Measurements from ENCODE around the gene GPR162. TPM values are rescaled to one million over a fixed set of nuclear protein-coding genes. Genes with fewer than 3 reads are reported as not detected.
A peak's percentile ranks its signal among the peaks of the same experiment; 100 is the strongest.

GPR162 gene, protein sequence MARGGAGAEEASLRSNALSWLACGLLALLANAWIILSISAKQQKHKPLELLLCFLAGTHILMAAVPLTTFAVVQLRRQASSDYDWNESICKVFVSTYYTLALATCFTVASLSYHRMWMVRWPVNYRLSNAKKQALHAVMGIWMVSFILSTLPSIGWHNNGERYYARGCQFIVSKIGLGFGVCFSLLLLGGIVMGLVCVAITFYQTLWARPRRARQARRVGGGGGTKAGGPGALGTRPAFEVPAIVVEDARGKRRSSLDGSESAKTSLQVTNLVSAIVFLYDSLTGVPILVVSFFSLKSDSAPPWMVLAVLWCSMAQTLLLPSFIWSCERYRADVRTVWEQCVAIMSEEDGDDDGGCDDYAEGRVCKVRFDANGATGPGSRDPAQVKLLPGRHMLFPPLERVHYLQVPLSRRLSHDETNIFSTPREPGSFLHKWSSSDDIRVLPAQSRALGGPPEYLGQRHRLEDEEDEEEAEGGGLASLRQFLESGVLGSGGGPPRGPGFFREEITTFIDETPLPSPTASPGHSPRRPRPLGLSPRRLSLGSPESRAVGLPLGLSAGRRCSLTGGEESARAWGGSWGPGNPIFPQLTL
- 1 to 10 TPM; 5.3 to 8.4 TPM for total RNA-seq
- long read RNA-seq, transcript GPR162-203 (5 exons, 1,610 nt) = major isoform, 5 of 7 reads
- long read RNA-seq, partial matches to known transcripts = 0 of 7 reads
- long read RNA-seq, other reads (novel, unspliced or antisense) = 2 of 7 reads

- DNase-seq (peak; percentile 63), ATAC-seq (peak; percentile 56 to 64)
- intact Hi-C loops (cut with DNase I) = loop anchor here (10.0 kb wide), 2 partner anchors 67 to 207 kb away; partner anchors contain the start of gene MLF2 (in 1 of the 2)
Observed at GRCh38 chr12:6821591-6822425, at the start of gene GPR162. Gene GPR162, plus strand, starts transcription at chr12:6821821. Its CDS starts 2,078 bp downstream, at chr12:6823899.

- intact Hi-C loops (cut with DNase I) = no loop called here
- ATAC-seq = peak in 1 of 2 donors; percentile 3
Observed at GRCh38 chr12:6772331-6772695, 49.3 kb upstream of the GPR162 start, which contains the start of gene LAG3. Gene LAG3, plus strand, starts transcription at chr12:6772520. Its CDS starts 333 bp downstream, at chr12:6772853.

GRCh38 chr12:6772726-6773589, 48.7 kb upstream of the GPR162 start:
- ATAC-seq (no peak), DNase-seq (no peak)
- intact Hi-C loops (cut with DNase I) = no loop called here

More at GRCh38 chr12:6772331-6772695, 49.3 kb upstream of the GPR162 start, which contains the start of gene LAG3:
- no peak for DNase-seq

- intact Hi-C loops (cut with DNase I) = no loop called here
- no peak for DNase-seq
- ATAC-seq = no peak
Observed at GRCh38 chr12:6773590-6774351, 47.9 kb upstream of the GPR162 start.

- DNase-seq (no peak), ATAC-seq (no peak)
- intact Hi-C loops (cut with DNase I) = loop anchor here (5.0 kb wide), 3 partner anchors 37 to 157 kb away; no protein-coding TSS in a partner anchor
Observed at GRCh38 chr12:6774499-6775062, 47.0 kb upstream of the GPR162 start.

DNA sequence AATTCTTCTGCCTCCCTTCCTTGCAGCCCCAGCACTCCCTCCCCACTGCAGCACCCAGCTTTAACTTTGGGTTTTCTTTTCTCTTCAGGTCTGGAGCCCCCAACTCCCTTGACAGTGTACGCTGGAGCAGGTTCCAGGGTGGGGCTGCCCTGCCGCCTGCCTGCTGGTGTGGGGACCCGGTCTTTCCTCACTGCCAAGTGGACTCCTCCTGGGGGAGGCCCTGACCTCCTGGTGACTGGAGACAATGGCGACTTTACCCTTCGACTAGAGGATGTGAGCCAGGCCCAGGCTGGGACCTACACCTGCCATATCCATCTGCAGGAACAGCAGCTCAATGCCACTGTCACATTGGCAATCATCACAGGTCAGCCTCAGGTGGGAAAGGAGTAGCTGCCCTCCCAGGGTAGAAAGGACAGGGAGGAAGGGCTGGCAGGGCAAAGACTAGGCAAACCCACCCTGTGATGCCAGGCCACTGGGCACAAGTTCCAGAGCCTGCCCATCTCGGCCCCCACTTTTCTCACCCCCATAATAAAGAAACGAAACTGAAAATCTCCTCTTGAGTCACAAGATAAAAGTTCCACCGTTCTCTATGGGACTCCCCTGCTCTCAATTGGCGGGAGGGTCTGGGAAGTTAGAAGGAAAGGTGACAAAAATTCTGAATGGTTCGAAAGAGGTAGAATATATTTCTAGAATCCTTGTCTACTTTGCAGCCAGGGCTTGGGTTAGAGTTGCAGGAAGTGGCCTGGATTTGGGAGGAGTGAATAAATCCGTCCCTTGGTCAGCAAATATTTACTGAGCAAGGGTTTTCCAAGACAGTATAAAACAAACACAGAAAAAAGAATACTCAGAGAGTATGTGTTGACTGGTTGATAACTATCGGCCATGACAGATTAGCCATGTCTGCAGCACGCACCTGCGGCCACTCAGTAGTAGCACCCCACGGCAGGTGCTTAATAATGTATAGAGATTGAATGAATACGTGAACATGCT, 46.1 kb upstream of the GPR162 start:
- DNase-seq (no peak), ATAC-seq (no peak)
- intact Hi-C loops (cut with DNase I) = loop anchor here (5.0 kb wide), 3 partner anchors 38 to 158 kb away; no protein-coding TSS in a partner anchor

DNA sequence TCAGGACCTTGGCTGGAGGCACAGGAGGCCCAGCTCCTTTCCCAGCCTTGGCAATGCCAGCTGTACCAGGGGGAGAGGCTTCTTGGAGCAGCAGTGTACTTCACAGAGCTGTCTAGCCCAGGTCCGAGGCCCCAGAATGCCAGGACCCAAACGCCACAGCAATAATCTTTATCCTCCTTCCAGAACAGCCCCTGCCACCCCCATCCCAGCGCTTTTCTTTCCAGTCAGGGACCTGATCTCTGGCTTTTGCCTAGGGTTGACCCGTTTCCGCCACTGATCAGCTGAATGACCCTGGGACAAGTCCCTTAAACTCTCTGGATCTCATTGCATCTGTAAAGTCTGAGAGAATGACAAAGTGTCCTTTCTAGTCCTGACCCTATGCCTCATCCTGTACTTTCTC, 44.2 kb upstream of the GPR162 start:
- intact Hi-C loops (cut with DNase I) = loop anchor here (5.0 kb wide), 3 partner anchors 40 to 160 kb away; no protein-coding TSS in a partner anchor
- DNase-seq (no peak), ATAC-seq (no peak)

- intact Hi-C loops (cut with DNase I) = loop anchor here (5.0 kb wide), 3 partner anchors 41 to 161 kb away; no protein-coding TSS in a partner anchor
- peak; percentile 48 to 63 for ATAC-seq
- DNase-seq = no peak
Observed at GRCh38 chr12:6778217-6778573, 43.4 kb upstream of the GPR162 start.

DNA sequence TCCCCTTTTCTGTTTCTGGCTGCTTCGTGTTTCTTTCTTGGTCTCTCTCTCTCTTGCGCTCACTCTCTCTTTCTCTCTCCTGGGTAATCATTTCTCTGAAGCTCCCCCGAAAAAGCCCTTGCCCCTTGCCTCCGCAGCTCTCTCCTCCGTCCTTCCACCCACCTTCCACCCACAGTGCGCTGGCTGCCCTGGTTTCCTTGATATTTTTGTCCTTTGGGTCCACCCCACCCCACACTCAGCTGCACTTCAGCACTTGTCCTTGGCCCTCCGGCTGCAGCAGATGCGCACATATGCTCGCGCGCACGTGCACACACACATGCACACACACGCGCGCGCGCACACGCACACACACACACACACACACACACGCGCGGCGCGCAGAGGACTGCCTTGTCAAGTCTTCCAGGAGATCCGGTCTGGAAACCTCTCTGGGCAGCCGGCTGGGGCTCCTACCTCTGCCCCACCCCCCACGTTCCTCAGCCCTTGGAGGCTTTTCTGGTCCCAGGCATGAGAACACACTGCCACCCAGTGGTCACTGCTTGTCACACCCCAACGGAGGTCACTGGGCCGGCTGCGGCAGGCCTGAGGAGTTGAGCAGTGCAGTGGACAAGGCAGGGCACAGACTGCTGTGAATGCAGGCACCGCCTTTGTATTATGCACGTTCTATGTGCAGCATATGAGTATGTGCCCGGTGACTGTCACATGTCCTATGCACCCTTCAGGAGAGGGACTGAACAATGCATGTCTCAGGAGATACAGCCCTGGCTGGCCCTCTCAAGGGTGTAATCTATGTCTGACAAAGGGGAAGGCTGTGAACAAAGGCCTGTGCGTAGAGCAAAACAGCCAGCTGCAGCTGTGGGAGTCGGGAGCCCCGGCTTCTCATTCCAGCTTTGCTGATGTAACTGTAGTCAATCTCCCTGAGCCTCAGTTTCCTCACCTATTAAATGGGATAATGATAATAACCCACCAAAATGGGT, 42.8 kb upstream of the GPR162 start:
- ATAC-seq (peak; percentile 95 to 96), DNase-seq (peak; percentile 95)
- intact Hi-C loops (cut with DNase I) = loop anchor here (1.0 to 5.0 kb wide), 4 partner anchors 26 to 162 kb away; partner anchors contain the start of gene MLF2 (in 1 of the 2)

DNA sequence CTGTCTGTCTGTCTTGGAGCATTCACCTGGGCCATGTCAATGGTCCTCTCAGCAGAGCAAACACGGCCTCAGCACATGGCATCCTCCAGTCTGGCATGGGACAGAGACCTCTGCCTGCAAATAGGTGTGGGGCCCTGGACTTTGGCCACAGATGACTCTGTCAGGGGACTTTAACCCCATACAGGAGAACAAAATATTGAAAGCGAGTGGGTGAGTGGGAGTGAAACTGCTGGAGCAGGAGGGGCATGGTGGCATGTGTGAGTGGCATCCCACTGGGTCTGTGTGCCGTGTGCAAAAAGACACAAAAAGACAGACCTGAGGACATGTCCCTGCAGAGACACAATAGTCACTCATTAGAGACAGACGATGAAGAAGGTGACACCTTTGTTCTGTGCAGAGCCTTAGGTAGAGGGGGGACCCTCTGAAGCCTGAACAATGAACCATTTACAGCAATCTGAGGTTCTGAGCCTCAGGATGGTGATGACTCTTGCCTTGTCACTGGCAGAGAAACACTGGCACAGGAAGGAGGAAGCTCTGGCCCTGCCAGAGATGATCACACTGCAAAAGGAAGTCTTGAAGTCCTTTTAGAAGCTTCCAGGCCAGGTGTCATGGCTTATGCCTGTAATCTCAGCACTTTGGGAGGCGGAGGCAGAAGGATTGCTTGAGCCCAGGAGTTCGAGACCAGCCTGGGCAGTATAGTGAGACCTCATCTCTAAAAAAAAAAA, 41.8 kb upstream of the GPR162 start:
- intact Hi-C loops (cut with DNase I) = loop anchor here (1.0 to 5.0 kb wide), 4 partner anchors 27 to 163 kb away; partner anchors contain the start of gene MLF2 (in 1 of the 2)
- ATAC-seq (no peak), DNase-seq (no peak)

GRCh38 chr12:6780573-6780972, 41.0 kb upstream of the GPR162 start:
- intact Hi-C loops (cut with DNase I) = no loop called here
- ATAC-seq = no peak
- no peak for DNase-seq

DNA sequence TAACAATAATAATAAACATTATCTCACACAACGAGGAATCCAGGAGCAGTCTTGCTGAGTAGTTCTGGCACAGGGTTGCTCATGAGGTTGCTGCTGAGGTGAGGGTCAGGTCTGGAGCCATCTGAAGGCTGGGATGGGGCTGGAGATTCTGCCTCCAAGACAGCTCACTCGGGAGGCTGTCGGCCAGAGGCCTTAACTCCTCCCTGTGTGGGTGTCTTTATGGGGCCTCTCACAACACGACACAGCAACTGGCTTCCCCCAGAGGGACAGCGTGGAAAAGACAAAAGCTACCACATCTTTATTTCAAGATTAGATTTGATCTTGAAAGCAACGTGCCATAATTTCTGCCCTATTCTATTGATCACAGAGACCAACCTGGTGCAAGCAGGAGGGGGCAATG, 39.5 kb upstream of the GPR162 start:
- DNase-seq (no peak), ATAC-seq (no peak)
- intact Hi-C loops (cut with DNase I) = no loop called here

DNA sequence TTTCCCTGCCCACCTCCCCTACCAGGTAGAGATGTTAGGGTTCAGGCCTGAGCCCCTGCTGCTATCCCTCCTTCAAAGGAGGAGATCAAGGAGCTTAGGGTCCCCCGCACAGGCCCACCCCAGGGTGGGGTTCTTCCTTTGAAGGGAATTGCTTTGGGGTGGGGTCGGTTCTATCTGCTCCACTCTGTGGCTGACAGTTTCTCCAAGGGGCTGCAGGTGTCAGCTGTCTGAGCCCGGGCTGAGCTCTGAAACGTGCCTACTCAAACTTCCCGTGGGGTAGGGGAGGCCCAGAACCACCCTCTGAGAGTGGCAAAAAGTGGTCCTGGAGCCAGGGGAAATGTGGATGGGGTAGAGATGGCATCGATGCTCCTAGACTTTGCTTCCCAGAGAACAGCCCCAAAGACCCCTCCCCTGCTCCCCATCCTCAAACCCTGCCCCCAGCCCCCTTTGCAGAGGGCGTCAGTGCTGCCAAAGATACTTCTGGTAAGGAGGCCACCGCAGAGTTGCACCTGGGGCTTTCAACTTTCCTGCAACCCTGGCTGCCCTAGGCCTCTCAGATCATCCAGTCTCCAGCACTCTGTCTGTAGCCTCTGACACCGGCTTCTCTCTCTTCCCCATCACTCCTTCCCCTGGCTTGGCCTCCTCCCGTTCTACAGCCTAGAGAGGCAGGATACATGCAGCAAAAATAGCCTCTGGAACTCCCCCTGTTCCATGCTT, 38.6 kb upstream of the GPR162 start:
- DNase-seq = no peak
- ATAC-seq = no peak
- intact Hi-C loops (cut with DNase I) = no loop called here
